HepG2 (cell line): ENCODE results near the gene RBM19. TPM values are rescaled to one million over a fixed set of nuclear protein-coding genes. Genes with fewer than 3 reads are reported as not detected.

Source experiments
- ATAC-seq: fragments of 200-7000 bp; cut with Tn5 transposase; 3 replicates; pipeline ENCODE4 v1.9.1; 2020; ENCODE audit warnings: mild to moderate bottlenecking, moderate library complexity
- BruUV-seq: library from RNA; stranded (reverse); fragments of 400-500 nt; replicated peaks from 2 replicates; lab custom pipeline; 2021; lab: Mats Ljungman, UMichigan
- CTCF ChIA-PET: fragments of 300-600 bp; formaldehyde crosslinking; extraction: SDS; loops from one replicate; lab custom pipeline; 2021; ENCODE audit warnings: low total read pairs, inconsistent platforms, low intra/inter-chr PET ratio; lab: Yijun Ruan, JAX
- POLR2A ChIA-PET: fragments of 350-600 bp; sonication (Branson Sonifier 250); formaldehyde crosslinking; loops from one replicate; lab custom pipeline; 2020; ENCODE audit warnings: antibody characterized with exemption, inconsistent platforms; lab: Yijun Ruan, JAX
- DNase-seq: peaks from one replicate; pipeline ENCODE4 v3.0.0-alpha.2; 2015; ENCODE audit warnings: low spot score
- FAIRE-seq: peaks from 3 replicates; lab custom pipeline; 2011; peaks lifted over from hg19 to GRCh38; lab: Jason Lieb, UNC
- H2AFZ ChIP-seq: one replicate; pipeline ENCODE4 v1.6.1; 2011; ENCODE audit warnings: low read length, inconsistent platforms
- H3K27ac ChIP-seq: fragments of 300-600 bp; 3 replicates; pipeline ENCODE4 v1.8.0; 2011; ENCODE audit warnings: mixed run types, mild to moderate bottlenecking, mixed read lengths, low read length, inconsistent platforms; ENCODE audit not compliant: insufficient read depth; ENCODE audit errors: extremely low read length
- H3K27me3 ChIP-seq, 2 experiments: fragments of 200-600 bp in 1 of 2; 2 replicates in 1 of 2; 3 replicates in 1 of 2; pipeline versions ENCODE4 v1.6.0 to v1.8.0; 2011; ENCODE audit warnings: low read length in 2 of 2, mild to moderate bottlenecking in 2 of 2, moderate library complexity in 2 of 2, inconsistent platforms in 1 of 2; ENCODE audit not compliant: insufficient read depth in 2 of 2, control insufficient read depth in 1 of 2
- H3K36me3 ChIP-seq, 2 experiments: fragments of 200-600 bp in 1 of 2; replicated peaks in 1 of 2; 2 replicates in 1 of 2; 3 replicates in 1 of 2; pipeline versions ENCODE4 v1.5.1 to v1.8.0; 2011; ENCODE audit warnings: low read length in 2 of 2, inconsistent platforms in 1 of 2; ENCODE audit not compliant: insufficient read depth in 2 of 2, control insufficient read depth in 1 of 2
- H3K4me1 ChIP-seq: 2 replicates; pipeline ENCODE4 v1.5.1; 2012; ENCODE audit warnings: low read length, inconsistent platforms; ENCODE audit not compliant: insufficient read depth
- H3K4me2 ChIP-seq: 2 replicates; pipeline ENCODE4 v1.6.0; 2011; ENCODE audit warnings: low read depth, low read length, inconsistent platforms
- H3K4me3 ChIP-seq, 3 experiments: fragments of 200-600 bp in 1 of 3; sonication (generic), shearing (Covaris generic) in 1 of 3; replicated peaks in 1 of 3; 2 replicates each; pipeline ENCODE4 v1.5.1; 2011 to 2016; ENCODE audit warnings: low read length in 3 of 3, inconsistent platforms in 2 of 3, low read depth in 2 of 3, mild to moderate bottlenecking in 2 of 3, control low read depth in 1 of 3, mixed read lengths in 1 of 3; ENCODE audit not compliant: insufficient read depth in 1 of 3
- H3K79me2 ChIP-seq: one replicate; pipeline ENCODE4 v1.6.1; 2011; ENCODE audit warnings: low read length, inconsistent platforms; ENCODE audit not compliant: insufficient read depth
- H3K9ac ChIP-seq: 2 replicates; pipeline ENCODE4 v1.6.0; 2011; ENCODE audit warnings: mild to moderate bottlenecking, low read depth, low read length, inconsistent platforms; ENCODE audit not compliant: insufficient read depth
- H3K9me3 ChIP-seq: 2 replicates; pipeline ENCODE4 v1.5.1; 2012; ENCODE audit warnings: mild to moderate bottlenecking, low read length
- H4K20me1 ChIP-seq: 2 replicates; pipeline ENCODE4 v1.6.0; 2011; ENCODE audit warnings: inconsistent platforms, mild to moderate bottlenecking, low read length, moderate library complexity; ENCODE audit not compliant: insufficient read depth
- ASH2L ChIP-seq: fragments of 300-600, 200-600 bp; sonication (generic); IDR thresholded peaks from 2 replicates; pipeline ENCODE4 v1.7.0; 2017; ENCODE audit warnings: low read depth, mild to moderate bottlenecking, moderate library complexity, mixed read lengths, low read length; ENCODE audit not compliant: insufficient read length
- ELF3 ChIP-seq: IDR thresholded peaks from 2 replicates; pipeline ENCODE4 v1.6.1; 2016; ENCODE audit warnings: missing genetic modification reagents, missing compliant biosample characterization
- KDM5A ChIP-seq: fragments of 200-600 bp; sonication (generic); IDR thresholded peaks from 2 replicates; pipeline ENCODE4 v1.7.0; 2018; ENCODE audit warnings: antibody characterized with exemption, mild to moderate bottlenecking, low read length, borderline replicate concordance
- NFATC3 ChIP-seq: sonication (generic); formaldehyde crosslinking; IDR thresholded peaks from 2 replicates; pipeline ENCODE4 v1.5.1; 2020; ENCODE audit warnings: mild to moderate bottlenecking, missing genetic modification reagents
- POLR2AphosphoS5 ChIP-seq: IDR thresholded peaks from 2 replicates; pipeline ENCODE4 v1.6.1; 2012; ENCODE audit warnings: low read depth, low read length
- RBFOX2 ChIP-seq: fragments of 200-400 bp; formaldehyde crosslinking; IDR thresholded peaks from 2 replicates; pipeline ENCODE4 v1.6.1; 2017; ENCODE audit warnings: low read depth, mild to moderate bottlenecking, low read length
- RCOR2 ChIP-seq: IDR thresholded peaks from 2 replicates; pipeline ENCODE4 v1.6.1; 2016; ENCODE audit warnings: missing biosample characterization, missing genetic modification reagents
- STAG1 ChIP-seq: sonication (generic); formaldehyde crosslinking; IDR thresholded peaks from 2 replicates; pipeline ENCODE4 v1.4.0; 2020; ENCODE audit warnings: missing genetic modification reagents
- TCF12 ChIP-seq, 2 experiments: fragments of 450-650 bp in 1 of 2; sonication (generic) in 1 of 2; formaldehyde crosslinking in 1 of 2; IDR thresholded peaks; 2 replicates each; pipeline versions ENCODE4 v1.6.1 to v1.8.0; 2017 to 2022; ENCODE audit warnings: antibody characterized with exemption in 1 of 2, mild to moderate bottlenecking in 1 of 2, missing genetic modification reagents in 1 of 2, moderate library complexity in 1 of 2
- U2AF1 ChIP-seq: fragments of 200-400 bp; formaldehyde crosslinking; optimal IDR thresholded peaks from 2 replicates; pipeline ENCODE3; 2017; ENCODE audit warnings: mild to moderate bottlenecking, low read depth, low read length
- ZNF24 ChIP-seq: fragments of 450-650 bp; IDR thresholded peaks from 2 replicates; pipeline ENCODE4 v1.6.1; 2017; ENCODE audit warnings: antibody characterized with exemption, mild to moderate bottlenecking
- ZNF556 ChIP-seq: sonication (generic); formaldehyde crosslinking; IDR thresholded peaks from 2 replicates; pipeline ENCODE4 v1.4.0; 2020; ENCODE audit warnings: mild to moderate bottlenecking, missing genetic modification reagents, borderline replicate concordance
- WGBS: methylation state at CpG from one replicate; pipeline ENCODE4 v1.1.6; 2017; ENCODE audit warnings: low lambda C conversion rate; 5-methylcytosine and 5-hydroxymethylcytosine counted together
- in situ Hi-C: cut with HindIII; loops from 2 replicates; pipeline ENCODE4 v1.10.0; 2017; ENCODE audit warnings: low pct_unique_long_range_greater_than_20kb; ENCODE audit not compliant: extremely low pct_ligation_motif_present
- intact Hi-C: fragments of 100-400 bp; cut with micrococcal nuclease; formaldehyde crosslinking; loops from one replicate; pipeline ENCODE4 v1.10.0; 2022; ENCODE audit not compliant: unreplicated experiment
- polyA plus RNA-seq, 8 experiments: library from polyadenylated mRNA; depleted of rRNA in 3 of 8; stranded (reverse) in 7 of 8; unstranded in 1 of 8; fragments of >200 nt; fragmentation: Illumina TruSeq in 4 of 8; extraction: Trizol in 4 of 8; gene quantifications; 2 replicates each; pipeline versions ENCODE4 v1.2.1 to v1.2.3, GENCODE V29; 2011 to 2016; ENCODE audit warnings: low read depth in 4 of 8, missing spikeins in 1 of 8, mixed read lengths in 1 of 8; ENCODE audit not compliant: insufficient read depth in 1 of 8
- total RNA-seq, 5 experiments: library from RNA; depleted of rRNA; stranded (reverse); fragments of >200 nt; fragmentation: Illumina TruSeq; extraction: Trizol; gene quantifications; 2 replicates each; pipeline ENCODE4 v1.2.3, GENCODE V29; 2016; ENCODE audit warnings: low read depth in 1 of 5
- TF ChIP-seq, protein P1 (sequence below): IDR thresholded peaks from 2 replicates; pipeline ENCODE4 v1.4.0; 2020; ENCODE audit warnings: mild to moderate bottlenecking, missing genetic modification reagents
- TF ChIP-seq, protein P2 (sequence below): sonication (generic); formaldehyde crosslinking; IDR thresholded peaks from 2 replicates; pipeline ENCODE4 v1.5.0; 2020; ENCODE audit warnings: mild to moderate bottlenecking, missing genetic modification reagents, moderate library complexity
- TF ChIP-seq, protein P3 (sequence below): sonication (generic); formaldehyde crosslinking; IDR thresholded peaks from 2 replicates; pipeline ENCODE4 v1.5.1; 2020; ENCODE audit warnings: mild to moderate bottlenecking, moderate library complexity, missing genetic modification reagents
- TF ChIP-seq, protein P4 (sequence below): sonication (generic); formaldehyde crosslinking; IDR thresholded peaks from 2 replicates; pipeline ENCODE4 v1.5.0; 2020; ENCODE audit warnings: mild to moderate bottlenecking, missing genetic modification reagents

Gene RBM19
- total and polyA plus RNA-seq, 2 of the 13 experiments (the other 11 are each of a cell fraction or from before 2014, with no cell fraction given), result 19.3 to 32.2 TPM

- Histone ChIP-seq H3K4me1 (peaks cover 48% of the 10 kb centered on the region), H4K20me1 (no peaks in the 10 kb centered on the region), H3K27ac (no peak overlapping the region), H3K4me2 (no peak overlapping the region), H3K36me3 (no peaks in the 10 kb centered on the region), H3K79me2 (no peaks in the 10 kb centered on the region), H3K4me3 (no peak overlapping the region), H3K27me3 (no peaks in the 10 kb centered on the region), H3K9ac (no peak overlapping the region), H3K9me3 (no peaks in the 10 kb centered on the region), H2AFZ (no peak overlapping the region)
- intact Hi-C loops (no loop called here), in situ Hi-C loops (no loop called here)
- ATAC-seq (no peak), FAIRE-seq (no peak), DNase-seq (no peak)
- ChIA-PET POLR2A (no interaction called here), CTCF (no interaction called here)
- no TSS peak for BruUV-seq
- 51% methylated on average over 2 of the region's 2 CpGs for WGBS
- TF ChIP-seq STAG1 (CRISPR knock-in tag) (0 out of 2 replicates have a peak, but pooled peaks have one; percentile 6), ZNF556 (CRISPR knock-in tag) (no peak), U2AF1 (no peak), RCOR2 (CRISPR knock-in tag) (no peak), ASH2L (no peak), NFATC3 (CRISPR knock-in tag) (no peak), ELF3 (CRISPR knock-in tag) (no peak), RBFOX2 (no peak), TCF12 (IDR thresholded peaks at IDR 0.05) (no peak), TCF12 (CRISPR knock-in tag; IDR thresholded peaks at IDR 0.05) (no peak), POLR2AphosphoS5 (no peak), ZNF24 (peak; percentile 91), KDM5A (no peak)
- TF ChIP-seq, protein P1, sequence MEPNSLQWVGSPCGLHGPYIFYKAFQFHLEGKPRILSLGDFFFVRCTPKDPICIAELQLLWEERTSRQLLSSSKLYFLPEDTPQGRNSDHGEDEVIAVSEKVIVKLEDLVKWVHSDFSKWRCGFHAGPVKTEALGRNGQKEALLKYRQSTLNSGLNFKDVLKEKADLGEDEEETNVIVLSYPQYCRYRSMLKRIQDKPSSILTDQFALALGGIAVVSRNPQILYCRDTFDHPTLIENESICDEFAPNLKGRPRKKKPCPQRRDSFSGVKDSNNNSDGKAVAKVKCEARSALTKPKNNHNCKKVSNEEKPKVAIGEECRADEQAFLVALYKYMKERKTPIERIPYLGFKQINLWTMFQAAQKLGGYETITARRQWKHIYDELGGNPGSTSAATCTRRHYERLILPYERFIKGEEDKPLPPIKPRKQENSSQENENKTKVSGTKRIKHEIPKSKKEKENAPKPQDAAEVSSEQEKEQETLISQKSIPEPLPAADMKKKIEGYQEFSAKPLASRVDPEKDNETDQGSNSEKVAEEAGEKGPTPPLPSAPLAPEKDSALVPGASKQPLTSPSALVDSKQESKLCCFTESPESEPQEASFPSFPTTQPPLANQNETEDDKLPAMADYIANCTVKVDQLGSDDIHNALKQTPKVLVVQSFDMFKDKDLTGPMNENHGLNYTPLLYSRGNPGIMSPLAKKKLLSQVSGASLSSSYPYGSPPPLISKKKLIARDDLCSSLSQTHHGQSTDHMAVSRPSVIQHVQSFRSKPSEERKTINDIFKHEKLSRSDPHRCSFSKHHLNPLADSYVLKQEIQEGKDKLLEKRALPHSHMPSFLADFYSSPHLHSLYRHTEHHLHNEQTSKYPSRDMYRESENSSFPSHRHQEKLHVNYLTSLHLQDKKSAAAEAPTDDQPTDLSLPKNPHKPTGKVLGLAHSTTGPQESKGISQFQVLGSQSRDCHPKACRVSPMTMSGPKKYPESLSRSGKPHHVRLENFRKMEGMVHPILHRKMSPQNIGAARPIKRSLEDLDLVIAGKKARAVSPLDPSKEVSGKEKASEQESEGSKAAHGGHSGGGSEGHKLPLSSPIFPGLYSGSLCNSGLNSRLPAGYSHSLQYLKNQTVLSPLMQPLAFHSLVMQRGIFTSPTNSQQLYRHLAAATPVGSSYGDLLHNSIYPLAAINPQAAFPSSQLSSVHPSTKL (CRISPR knock-in tag), result no peak
- TF ChIP-seq, protein P2, sequence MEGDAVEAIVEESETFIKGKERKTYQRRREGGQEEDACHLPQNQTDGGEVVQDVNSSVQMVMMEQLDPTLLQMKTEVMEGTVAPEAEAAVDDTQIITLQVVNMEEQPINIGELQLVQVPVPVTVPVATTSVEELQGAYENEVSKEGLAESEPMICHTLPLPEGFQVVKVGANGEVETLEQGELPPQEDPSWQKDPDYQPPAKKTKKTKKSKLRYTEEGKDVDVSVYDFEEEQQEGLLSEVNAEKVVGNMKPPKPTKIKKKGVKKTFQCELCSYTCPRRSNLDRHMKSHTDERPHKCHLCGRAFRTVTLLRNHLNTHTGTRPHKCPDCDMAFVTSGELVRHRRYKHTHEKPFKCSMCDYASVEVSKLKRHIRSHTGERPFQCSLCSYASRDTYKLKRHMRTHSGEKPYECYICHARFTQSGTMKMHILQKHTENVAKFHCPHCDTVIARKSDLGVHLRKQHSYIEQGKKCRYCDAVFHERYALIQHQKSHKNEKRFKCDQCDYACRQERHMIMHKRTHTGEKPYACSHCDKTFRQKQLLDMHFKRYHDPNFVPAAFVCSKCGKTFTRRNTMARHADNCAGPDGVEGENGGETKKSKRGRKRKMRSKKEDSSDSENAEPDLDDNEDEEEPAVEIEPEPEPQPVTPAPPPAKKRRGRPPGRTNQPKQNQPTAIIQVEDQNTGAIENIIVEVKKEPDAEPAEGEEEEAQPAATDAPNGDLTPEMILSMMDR (CRISPR knock-in tag), result 0 out of 2 replicates have a peak, but pooled peaks have one; percentile 23
- TF ChIP-seq, protein P3, sequence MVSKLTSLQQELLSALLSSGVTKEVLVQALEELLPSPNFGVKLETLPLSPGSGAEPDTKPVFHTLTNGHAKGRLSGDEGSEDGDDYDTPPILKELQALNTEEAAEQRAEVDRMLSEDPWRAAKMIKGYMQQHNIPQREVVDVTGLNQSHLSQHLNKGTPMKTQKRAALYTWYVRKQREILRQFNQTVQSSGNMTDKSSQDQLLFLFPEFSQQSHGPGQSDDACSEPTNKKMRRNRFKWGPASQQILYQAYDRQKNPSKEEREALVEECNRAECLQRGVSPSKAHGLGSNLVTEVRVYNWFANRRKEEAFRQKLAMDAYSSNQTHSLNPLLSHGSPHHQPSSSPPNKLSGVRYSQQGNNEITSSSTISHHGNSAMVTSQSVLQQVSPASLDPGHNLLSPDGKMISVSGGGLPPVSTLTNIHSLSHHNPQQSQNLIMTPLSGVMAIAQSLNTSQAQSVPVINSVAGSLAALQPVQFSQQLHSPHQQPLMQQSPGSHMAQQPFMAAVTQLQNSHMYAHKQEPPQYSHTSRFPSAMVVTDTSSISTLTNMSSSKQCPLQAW, result no peak
- TF ChIP-seq, protein P4, sequence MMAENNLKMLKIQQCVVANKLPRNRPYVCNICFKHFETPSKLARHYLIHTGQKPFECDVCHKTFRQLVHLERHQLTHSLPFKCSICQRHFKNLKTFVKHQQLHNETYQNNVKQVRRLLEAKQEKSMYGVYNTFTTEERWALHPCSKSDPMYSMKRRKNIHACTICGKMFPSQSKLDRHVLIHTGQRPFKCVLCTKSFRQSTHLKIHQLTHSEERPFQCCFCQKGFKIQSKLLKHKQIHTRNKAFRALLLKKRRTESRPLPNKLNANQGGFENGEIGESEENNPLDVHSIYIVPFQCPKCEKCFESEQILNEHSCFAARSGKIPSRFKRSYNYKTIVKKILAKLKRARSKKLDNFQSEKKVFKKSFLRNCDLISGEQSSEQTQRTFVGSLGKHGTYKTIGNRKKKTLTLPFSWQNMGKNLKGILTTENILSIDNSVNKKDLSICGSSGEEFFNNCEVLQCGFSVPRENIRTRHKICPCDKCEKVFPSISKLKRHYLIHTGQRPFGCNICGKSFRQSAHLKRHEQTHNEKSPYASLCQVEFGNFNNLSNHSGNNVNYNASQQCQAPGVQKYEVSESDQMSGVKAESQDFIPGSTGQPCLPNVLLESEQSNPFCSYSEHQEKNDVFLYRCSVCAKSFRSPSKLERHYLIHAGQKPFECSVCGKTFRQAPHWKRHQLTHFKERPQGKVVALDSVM, result no peak
Measured at GRCh38 chr12:113777751-113778150, 188.4 kb downstream of the RBM19 start.
